Spleen (tissue), 7 donors: ENCODE measurements around the gene CAV1.

Experiments
- POLR2A ChIP-seq, 3 donors: fragments of 450-650 bp; IDR thresholded peaks; one replicate each; pipeline ENCODE4 v1.5.1; 2017; ENCODE audit warnings: antibody characterized with exemption in 3 of 3, mild to moderate bottlenecking in 1 of 3
- POLR2AphosphoS5 ChIP-seq, 3 donors: sonication (generic); formaldehyde crosslinking; IDR thresholded peaks; one replicate each; pipeline ENCODE4 v1.5.1; 2017; ENCODE audit warnings: antibody characterized with exemption in 3 of 3
- TF ChIP-seq, protein P1 (sequence below), 11 experiments: fragments of 200-600 bp in 7 of 11; fragments of 450-650 bp in 4 of 11; sonication (generic) in 4 of 11; IDR thresholded peaks in 8 of 11; conservative IDR thresholded peaks in 3 of 11; 1 replicate in 7 of 11; 2 replicates in 4 of 11; pipeline versions ENCODE4 v1.4.0 to v1.8.0; 2016 to 2021; ENCODE audit warnings: antibody characterized with exemption in 11 of 11, inconsistent platforms in 4 of 11, mild to moderate bottlenecking in 1 of 11
- donor health status: DM: no; HTN: no; CAD: no; lungs with moderate emphysema.
- donor health status: DM: no; HTN: no; CAD: no.
- donor health status: DM: no; HTN: no; CAD: no.

DNA sequence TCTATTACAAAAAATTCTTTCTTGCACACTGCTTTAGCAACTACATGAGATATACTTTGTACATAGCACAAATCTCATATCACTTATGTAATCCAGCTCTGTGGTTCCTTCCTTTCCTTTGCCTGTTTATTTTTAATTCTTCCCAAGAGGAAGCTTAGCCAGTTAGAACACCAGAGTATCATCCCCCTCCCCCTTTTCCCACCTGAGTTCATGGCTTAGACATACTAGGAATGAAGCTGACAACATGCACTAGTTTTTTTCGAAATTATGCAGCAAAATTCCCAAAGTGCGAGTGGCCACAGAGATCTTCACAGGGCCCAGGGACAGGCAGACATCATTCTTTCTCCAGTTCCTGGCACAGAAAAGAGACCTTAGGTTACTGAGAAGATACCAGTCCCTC is 17.8 kb downstream of the CAV1 start:
- TF ChIP-seq, protein P1, sequence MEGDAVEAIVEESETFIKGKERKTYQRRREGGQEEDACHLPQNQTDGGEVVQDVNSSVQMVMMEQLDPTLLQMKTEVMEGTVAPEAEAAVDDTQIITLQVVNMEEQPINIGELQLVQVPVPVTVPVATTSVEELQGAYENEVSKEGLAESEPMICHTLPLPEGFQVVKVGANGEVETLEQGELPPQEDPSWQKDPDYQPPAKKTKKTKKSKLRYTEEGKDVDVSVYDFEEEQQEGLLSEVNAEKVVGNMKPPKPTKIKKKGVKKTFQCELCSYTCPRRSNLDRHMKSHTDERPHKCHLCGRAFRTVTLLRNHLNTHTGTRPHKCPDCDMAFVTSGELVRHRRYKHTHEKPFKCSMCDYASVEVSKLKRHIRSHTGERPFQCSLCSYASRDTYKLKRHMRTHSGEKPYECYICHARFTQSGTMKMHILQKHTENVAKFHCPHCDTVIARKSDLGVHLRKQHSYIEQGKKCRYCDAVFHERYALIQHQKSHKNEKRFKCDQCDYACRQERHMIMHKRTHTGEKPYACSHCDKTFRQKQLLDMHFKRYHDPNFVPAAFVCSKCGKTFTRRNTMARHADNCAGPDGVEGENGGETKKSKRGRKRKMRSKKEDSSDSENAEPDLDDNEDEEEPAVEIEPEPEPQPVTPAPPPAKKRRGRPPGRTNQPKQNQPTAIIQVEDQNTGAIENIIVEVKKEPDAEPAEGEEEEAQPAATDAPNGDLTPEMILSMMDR (IDR thresholded peaks at IDR 0.05 in 8 of 11, conservative IDR thresholded peaks at IDR 0.05 in 3 of 11), result no peak
- TF ChIP-seq POLR2AphosphoS5 (IDR thresholded peaks at IDR 0.05) (no peak), POLR2A (IDR thresholded peaks at IDR 0.05) (no peak)
